PC-9 (cell line): ENCODE measurements around the gene ARMC12.

Experiments used
- EZH2 ChIP-seq: fragments of 200-600 bp; sonication (generic); IDR thresholded peaks from 2 replicates; pipeline ENCODE4 v1.8.0; 2017; ENCODE audit warnings: antibody characterized with exemption, low read depth
- TF ChIP-seq, protein P1 (sequence below): fragments of 200-600 bp; sonication (generic); conservative IDR thresholded peaks from 2 replicates; pipeline ENCODE4 v1.6.1; 2017; ENCODE audit warnings: mixed run types, antibody characterized with exemption, mild to moderate bottlenecking, moderate library complexity

DNA sequence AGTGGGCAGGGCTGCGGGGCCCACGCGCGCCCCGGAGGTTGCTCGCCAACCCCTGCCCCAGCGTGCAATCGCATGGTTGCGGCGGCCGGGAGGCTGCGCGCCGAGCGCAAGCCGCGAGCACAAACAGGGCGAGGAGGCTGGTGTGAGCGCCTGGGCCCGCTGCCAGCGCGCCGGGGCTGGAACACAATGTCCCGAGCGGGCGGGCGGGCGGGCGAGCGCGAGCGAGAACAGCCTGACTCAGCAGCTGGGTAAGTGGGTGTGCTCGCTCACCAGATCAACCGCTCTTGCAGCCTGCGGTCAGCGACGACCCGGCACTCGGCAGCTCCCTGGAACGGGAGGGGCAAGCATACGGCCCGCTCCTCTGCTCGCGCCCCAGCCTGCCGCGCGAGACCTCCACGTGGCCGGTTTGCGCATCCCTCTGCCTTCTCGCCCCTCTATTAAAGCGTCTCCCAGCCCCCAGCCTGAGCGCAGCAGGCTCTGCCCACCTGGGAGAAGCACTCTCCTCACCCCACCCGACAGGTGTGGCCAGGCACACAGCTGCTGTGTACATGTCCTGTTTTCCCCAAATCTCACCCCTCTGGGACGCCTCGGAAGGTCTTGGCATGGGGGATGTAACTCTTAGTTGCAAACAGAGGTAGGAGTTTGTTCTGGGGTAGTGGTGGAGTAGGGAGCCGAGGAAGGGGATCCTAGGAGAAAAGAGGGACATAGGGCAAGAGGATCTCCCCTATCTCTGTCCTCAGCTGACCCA lies 8.7 kb upstream of the ARMC12 start:
- TF ChIP-seq, protein P1, sequence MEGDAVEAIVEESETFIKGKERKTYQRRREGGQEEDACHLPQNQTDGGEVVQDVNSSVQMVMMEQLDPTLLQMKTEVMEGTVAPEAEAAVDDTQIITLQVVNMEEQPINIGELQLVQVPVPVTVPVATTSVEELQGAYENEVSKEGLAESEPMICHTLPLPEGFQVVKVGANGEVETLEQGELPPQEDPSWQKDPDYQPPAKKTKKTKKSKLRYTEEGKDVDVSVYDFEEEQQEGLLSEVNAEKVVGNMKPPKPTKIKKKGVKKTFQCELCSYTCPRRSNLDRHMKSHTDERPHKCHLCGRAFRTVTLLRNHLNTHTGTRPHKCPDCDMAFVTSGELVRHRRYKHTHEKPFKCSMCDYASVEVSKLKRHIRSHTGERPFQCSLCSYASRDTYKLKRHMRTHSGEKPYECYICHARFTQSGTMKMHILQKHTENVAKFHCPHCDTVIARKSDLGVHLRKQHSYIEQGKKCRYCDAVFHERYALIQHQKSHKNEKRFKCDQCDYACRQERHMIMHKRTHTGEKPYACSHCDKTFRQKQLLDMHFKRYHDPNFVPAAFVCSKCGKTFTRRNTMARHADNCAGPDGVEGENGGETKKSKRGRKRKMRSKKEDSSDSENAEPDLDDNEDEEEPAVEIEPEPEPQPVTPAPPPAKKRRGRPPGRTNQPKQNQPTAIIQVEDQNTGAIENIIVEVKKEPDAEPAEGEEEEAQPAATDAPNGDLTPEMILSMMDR = no peak
- no peak for TF ChIP-seq EZH2
